PC-9 (cell line): ENCODE results near the gene STX8.

Source experiments
- CTCF ChIP-seq: fragments of 200-600 bp; sonication (generic); conservative IDR thresholded peaks from 2 replicates; pipeline ENCODE4 v1.6.1; 2017; ENCODE audit warnings: mixed run types, antibody characterized with exemption, mild to moderate bottlenecking, moderate library complexity
- EZH2 ChIP-seq: fragments of 200-600 bp; sonication (generic); IDR thresholded peaks from 2 replicates; pipeline ENCODE4 v1.8.0; 2017; ENCODE audit warnings: antibody characterized with exemption, low read depth

- TF ChIP-seq CTCF (no peak), EZH2 (no peak)
Measured at GRCh38 chr17:9342225-9342624, 233.4 kb downstream of the STX8 start.
